Keratinocyte (primary cell): Measurements from ENCODE around the gene PLA2G6.
"Not testable (repeated sequence)": the region's sequence is repeated elsewhere in the genome, so short reads cannot be mapped to it uniquely, and the experiment has no call there.

ENCODE experiments used
- CTCF ChIP-seq, 3 experiments: IDR thresholded peaks in 1 of 3; conservative IDR thresholded peaks in 1 of 3; optimal IDR thresholded peaks in 1 of 3; 2 replicates in 2 of 3; 3 replicates in 1 of 3; pipeline versions ENCODE3 to v1.5.1; 2011; ENCODE audit warnings: low read length in 3 of 3, mild to moderate bottlenecking in 3 of 3, moderate library complexity in 2 of 3, control low read depth in 1 of 3, inconsistent platforms in 1 of 3; ENCODE audit not compliant: insufficient read depth in 2 of 3; ENCODE audit errors: extremely low read depth in 1 of 3
- EZH2 ChIP-seq: IDR thresholded peaks from one replicate; pipeline ENCODE4 v1.6.1; 2012; ENCODE audit warnings: inconsistent platforms, mild to moderate bottlenecking, low read length, moderate library complexity

DNA sequence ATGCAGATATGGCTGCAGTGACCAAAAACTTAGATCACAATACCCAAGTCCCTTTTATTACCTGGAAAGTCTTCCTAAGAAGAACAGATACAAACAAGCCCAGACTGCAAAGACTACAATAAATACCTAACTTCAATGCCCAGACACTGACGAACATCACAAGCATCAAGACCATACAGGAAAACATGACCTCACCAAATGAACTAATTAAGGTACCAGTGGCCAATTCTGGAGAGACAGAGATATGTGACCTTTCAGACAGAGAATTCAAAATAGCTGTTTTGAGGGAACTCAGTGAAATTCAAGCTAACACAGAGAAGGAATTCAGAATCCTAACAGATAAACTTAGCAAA is 27.1 kb downstream of the PLA2G6 start:
- not testable (repeated sequence) for TF ChIP-seq CTCF (optimal IDR thresholded peaks at IDR 0.05 in 1 of 3, IDR thresholded peaks at IDR 0.05 in 1 of 3, conservative IDR thresholded peaks at IDR 0.05 in 1 of 3; ENCODE audit: extremely low read depth in 1 of 3, insufficient read depth in 2 of 3, low read length in 3 of 3); EZH2
